Pons (tissue), 1 donor: ENCODE data around the gene CLEC4M.
"Not testable (repeated sequence)": the region's sequence is repeated elsewhere in the genome, so short reads cannot be mapped to it uniquely, and the experiment has no call there.

ENCODE experiments used
- DNase-seq: peaks from one replicate; pipeline ENCODE4 v3.0.0-alpha.2; 2016; ENCODE audit warnings: low spot score

Gene CLEC4M

DNA sequence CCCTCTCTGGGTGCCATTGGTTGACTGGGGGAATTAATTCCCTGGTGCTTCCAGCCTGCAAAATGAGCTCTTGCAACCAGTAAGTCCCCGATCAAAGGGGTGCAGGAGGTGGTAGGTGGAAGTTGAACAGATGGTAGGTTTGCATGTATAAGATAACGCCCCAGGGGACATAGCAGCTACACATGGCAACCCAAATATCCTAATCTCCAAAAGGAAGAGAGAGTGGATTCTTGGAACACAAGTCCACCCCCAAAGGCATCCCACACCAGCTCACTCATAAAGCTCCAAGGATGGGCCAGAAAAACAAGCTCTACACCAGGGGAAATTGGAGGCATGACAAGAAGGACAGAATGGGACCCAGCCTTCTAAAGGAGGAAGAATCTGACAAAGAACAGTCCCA is 20.5 kb upstream of the CLEC4M start:
- DNase-seq: no peak

DNA sequence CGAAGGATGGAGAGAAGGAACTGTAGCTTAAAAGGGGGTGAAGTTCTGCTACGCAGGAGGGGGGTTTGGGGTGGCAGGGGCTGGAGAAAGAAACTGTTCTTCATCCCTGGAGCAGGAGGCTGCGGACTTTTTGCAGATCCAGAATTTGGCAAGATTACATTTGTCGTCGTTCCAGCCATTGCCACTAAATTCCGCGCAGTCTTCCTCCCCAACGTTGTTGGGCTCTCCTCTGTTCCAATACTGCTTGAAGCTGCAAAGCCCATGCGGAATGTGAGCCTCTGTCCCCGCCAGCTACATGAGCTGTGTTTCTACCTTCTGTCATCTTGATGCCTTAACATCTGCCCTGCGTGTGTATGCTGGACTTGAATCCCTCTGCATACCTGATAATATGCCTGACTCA is 20.1 kb upstream of the CLEC4M start:
- DNase-seq: no peak

DNA sequence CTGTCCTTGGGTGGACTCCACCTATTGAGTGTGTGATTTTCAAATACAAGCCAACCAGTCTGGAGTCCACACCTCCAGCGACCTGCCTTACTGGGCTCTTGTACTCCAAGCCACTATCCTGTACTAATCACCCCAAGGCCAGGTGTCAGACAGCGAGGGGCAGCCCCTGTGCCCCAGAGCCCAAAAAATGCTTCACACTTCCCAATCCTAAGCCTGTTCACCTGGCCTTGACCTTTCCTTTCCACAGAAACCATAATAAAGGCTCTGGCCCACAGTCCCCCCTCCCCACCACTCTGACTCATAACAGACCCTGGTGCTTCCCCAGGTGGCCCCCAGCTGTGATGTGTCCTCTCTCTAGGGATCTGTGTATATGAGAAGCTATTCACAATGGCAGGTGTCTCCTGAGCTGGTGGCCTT is 19.6 kb upstream of the CLEC4M start:
- no peak for DNase-seq

DNA sequence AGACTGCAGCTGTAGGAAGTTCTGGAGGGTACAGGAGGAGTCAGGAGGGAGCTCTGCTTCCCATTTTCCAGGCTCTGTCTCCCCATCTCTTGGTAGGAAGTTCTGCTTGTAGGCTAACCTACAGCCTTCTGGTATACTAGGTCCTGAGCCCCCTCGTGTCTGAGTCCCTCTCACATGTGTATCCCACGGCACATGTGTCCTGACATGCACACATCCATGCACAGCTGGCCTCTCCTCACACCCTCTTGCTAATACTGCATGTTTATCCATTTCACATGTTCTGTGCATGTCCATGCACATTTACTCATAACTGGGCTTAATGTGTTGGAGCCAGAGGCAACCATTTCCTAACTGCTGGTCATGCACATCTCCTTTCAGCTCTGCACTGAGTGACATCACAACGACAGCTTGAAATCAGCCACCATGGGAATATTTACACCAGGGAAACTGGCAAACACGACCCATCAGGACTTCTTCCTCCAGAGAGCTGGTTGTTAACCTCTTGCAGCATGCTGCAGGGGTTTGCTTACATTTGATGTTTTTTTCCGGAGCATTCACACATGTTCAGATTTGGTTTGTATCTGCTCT is 18.8 kb upstream of the CLEC4M start:
- DNase-seq: no peak

- DNase-seq: no peak
Measured at GRCh38 chr19:7744871-7745650, 18.0 kb upstream of the CLEC4M start.

DNA sequence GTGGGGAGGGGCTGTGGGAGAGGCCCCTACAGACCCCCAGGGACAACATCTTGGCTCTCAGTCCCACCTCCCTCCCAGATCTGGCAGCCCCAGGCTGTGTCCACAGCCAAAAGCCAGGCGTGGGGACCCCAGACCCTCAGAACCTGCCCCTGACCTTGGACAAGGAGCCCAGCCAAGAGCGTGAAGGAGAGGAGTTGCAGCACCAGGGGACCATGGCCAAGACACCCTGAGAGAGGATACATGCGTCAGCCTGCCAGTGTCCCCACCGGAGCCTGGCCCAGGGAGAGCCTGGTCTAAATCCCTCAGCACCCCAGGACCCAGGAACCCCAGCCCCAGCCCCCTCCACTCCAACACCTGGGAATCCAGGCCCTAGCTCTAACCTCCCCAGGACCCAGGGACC is 16.7 kb upstream of the CLEC4M start:
- not testable (repeated sequence) for DNase-seq

DNA sequence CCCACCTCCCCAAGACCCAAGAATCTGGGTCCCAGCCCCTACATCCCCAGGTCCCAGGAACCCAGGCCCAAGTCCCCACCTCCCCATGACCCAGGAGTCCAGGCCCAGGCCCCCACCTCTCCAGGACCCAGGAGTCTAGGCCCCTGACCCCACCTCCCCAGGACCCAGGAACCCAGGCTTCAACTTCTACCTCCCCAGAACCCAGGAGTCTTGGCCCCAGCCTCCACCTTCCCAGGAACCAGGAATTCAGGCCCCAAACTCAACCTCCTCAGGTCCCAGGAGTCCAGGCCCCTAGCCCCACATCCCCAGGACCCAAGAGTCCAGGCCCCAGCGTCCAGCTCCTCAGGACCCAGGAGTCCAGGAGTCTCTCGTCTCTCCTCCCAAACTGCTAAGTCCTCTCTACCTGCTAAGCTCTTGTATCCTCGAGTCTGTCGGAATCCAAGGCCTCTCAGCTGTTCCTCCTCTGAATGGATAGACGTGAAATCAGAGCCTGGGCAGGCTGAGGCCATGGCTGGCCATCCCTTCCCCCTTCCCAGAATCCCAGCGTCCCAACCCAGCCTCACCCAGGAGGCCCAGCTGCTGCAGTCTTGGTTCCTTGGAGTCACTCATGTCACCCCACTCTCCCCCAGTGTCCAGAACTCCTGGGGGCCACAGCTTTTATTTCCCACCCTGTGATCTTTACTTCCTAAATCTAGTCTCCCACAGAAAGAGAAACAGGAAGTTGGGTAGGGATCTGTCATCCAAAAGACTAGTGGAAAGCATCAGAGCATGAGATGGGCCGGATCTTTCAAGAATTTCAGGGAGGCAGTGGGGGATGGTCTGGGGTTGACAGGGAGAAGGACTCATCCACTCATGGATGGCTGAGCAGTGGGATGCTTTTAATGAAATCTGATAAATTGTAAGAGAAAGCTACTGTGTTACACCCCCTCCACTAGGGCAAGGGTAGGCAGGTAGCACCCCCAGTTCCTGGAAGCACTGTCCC is 15.8 kb upstream of the CLEC4M start, which contains the start of gene CD209:
Gene CD209, minus strand, starts transcription at position 632 of the 982 bp plus-strand sequence. Its CDS starts 23 bp downstream, at position 609.
- no peak for DNase-seq

DNA sequence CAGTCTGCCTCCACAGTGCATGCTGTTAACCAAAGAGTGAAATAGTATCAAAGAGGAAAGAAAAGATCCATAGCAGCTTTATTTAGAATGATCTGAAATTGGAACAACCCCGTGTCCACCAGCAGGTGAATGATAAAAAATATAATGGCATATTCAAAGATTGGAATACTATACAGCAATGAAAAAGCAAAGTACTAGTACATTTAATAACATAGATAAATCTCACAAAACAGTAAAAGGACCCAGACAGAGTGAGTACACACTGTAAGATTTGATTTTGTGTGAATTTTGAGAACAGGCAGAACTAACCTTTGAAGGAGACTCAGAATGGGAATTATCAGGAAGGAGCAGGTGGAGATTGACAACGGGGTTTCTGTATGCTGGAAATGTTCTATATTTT is 14.9 kb upstream of the CLEC4M start:
- no peak for DNase-seq

DNA sequence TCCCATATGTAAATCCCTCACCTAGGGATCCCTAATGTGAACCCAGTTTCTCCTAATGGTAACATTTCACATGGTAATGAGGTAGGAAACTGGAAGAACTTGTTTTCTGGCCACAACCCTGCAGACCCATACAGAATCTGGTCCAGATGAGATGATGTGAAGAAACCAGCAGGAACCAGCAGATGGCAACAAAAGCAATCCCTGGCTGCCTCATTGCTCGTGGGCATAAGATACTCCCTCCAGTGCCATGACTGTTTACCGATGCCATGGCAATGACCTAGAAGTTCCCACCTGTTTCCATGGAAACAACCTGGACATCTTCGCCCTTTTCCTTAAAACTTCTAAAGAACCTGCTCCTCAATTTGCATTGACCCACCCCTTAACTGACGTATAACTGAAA is 14.3 kb upstream of the CLEC4M start:
- DNase-seq: no peak

DNA sequence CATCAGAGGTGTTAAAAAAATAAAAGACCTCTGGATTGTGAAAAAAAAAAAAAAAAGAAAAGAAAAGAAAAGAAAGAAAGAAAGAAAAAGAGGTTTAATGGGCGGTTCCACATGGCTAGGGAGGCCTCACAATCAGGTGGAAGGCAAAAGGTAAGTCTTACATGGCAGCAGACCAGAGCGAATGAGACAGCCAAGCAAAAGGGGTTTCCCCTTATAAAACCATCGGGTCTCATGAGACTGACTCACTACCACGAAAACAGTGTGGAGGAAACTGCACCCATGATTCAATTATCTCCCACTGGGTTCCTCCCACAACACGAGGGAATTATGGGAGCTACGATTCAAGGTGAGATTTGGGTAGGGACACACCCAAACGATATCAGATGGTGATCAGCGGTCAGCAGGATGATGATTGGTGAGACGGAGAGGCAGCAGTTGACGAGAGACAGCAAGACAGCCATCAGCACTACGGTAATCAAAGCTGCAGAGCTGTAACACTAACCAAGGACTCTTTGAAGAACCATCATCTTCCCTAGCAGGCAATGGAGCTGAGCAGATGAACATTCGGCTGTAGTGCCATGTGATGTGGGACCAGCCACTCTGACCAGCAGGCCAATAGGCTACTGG is 11.8 kb upstream of the CLEC4M start:
- no peak for DNase-seq

DNA sequence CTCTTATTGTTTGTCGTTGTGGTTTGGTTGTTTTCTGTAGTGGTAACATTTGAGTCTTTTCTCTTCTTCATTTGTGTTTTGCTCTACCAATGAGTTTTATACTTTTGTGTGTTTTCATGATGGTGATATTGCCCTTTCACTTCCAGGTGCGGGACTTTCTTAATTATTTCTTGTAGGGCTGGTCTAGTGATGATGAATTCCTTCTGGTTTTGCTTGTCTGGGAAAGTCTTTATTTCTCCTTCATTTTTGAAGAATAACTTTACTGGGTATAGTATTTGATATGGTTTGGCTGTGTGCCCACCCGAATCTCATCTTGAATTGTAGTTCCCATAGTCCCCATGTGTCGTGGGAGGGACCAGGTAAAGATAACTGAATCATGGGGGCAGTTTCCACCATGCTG is 6.8 kb upstream of the CLEC4M start:
- DNase-seq: no peak

- DNase-seq: no peak
Measured at GRCh38 chr19:7757358-7757757, 5.7 kb upstream of the CLEC4M start.

GRCh38 chr19:7759156-7759555 is 3.9 kb upstream of the CLEC4M start:
- DNase-seq: no peak

DNA sequence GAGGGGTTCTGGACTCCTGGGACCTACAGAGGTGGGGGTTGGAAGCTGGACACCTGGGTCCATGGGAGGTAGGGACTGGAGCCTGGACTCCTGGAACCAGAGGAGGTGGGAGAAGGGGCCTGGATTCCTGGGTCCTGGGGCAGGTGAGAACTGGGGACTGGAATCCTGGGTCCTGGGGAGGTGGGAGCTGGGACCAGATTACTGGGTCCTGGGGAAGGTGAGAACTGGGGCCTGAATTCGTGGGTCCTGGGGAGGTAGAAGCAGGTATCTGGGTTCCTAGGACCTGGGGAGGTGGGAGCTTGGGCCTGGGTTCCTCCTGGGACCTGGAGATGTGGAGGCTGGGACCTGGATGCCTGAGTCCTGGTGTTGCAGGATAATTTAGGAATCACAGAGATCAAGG is 653 bp downstream of the CLEC4M start:
- no peak for DNase-seq

DNA sequence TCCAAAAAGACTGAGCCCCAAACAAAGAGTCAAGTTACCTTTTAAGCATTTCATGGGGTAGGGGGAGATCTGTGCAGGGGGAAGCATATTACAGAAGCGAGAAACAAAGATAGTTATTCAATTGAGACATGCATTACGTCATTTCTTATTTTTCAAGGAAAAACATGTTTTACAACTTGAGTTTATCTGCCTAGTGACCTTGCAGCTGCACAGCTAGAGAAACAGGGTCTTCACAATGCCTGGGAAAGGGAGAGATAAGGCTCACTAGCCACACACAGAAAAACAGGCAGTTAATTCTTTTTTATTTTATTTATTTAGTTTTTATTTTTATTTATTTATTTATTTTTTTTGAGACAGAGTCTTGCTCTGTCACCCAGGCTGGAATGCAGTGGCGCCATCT is 1.1 kb downstream of the CLEC4M start:
- DNase-seq: not testable (repeated sequence)

DNA sequence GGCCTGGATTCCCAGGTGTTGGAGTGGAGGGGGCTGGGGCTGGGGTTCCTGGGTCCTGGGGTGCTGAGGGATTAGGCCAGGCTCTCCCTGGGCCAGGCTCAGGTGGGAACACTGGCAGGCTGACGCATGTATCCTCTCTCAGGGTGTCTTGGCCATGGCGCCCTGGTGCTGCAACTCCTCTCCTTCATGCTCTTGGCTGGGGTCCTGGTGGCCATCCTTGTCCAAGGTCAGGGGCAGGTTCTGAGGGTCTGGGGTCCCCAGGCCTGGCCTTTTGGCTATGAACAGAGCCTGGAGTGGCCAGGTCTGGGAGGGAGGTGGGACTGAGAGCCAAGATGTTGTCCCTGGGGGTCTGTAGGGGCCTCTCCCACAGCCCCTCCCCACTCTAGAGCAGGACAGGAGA is 2.0 kb downstream of the CLEC4M start:
- DNase-seq: not testable (repeated sequence)

- DNase-seq: no peak
Measured at GRCh38 chr19:7766535-7766934, 3.5 kb downstream of the CLEC4M start.

DNA sequence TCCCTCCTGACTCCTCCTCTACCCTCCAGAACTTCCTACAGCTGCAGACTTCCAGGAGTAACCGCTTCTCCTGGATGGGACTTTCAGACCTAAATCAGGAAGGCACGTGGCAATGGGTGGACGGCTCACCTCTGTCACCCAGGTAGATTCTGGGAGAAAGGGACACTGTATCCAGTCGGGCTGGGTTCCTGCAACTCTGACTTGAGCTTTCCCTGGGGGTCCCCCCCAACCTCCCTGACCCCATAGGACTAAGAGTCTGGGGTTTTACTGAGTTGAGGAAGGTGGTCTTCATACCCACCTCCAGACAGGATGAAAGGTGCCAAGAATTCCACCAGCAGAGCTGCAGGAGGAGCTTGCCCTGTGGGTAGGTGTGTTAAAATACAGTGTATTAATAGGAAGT is 4.4 kb downstream of the CLEC4M start:
- DNase-seq: no peak

GRCh38 chr19:7769171-7769570 is 6.1 kb downstream of the CLEC4M start:
- DNase-seq: no peak

DNA sequence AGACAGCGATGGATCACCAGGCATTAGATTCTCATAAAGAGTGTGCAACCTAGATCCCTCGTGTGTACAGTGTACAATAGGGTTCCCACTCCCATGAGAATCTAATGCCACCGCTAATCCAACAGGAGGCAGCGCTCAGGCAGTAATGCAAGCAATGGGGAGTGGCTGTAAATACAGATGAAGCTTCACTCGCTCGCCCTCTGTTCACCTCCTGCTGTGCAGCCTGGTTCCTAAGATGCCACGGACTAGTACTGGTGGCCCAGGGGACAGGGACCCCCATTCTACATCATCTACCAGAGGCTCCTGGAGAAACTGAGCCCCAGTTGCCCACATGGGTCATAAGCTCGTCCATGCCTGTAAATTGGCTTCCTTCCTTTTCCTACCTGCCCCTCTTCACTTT is 8.0 kb downstream of the CLEC4M start:
- DNase-seq: no peak

DNA sequence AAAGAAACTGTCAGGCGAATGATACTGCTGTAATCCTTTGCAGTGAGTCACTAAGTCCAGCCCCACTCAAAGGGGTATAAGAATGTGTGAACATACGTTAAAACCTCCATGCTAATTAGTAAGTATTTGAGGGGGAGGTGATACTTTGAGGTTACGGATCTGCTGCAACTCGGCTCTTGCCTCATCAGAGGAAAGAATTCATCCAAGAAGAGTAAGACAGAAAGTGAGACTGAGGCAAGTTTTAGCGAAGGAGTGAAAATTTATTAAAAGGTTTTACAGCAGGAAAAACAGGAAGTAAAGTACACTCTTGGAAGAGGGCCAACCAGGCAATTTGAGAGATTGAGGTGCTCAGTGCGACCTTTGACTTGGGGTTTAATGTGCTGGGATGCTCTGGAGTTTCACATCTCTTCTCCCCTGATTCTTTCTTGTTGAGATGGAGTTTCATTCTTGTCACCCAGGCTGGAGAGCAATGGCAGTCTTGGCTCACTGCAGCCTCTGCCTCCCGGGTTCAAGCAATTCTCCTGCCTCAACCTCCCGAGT is 9.8 kb downstream of the CLEC4M start:
- no peak for DNase-seq

DNA sequence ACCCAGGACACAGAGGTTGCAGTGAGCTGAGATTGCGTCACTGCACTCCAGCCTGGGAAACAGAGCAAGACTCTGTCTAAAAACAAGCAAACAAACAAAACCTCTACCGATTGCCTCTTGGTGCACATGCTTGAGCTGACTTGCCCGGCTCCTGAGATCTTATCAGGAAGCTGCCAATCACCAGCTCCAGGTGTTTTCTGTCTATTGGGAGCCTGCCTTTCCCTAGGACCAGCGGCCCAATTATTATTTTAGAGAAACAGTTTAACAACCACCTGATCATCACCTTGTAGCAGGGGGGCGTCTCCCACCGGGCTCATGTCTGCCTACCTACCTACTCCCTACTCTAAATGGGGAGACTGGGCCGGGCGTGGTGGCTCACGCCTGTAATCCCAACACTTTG is 10.8 kb downstream of the CLEC4M start:
- no peak for DNase-seq
